HG03064 (cell line): Measurements from ENCODE around the gene KLHL29.

ENCODE experiments used
- ATAC-seq: cut with Tn5 transposase; IDR thresholded peaks from one replicate; pipeline ENCODE4 v1.9.1; 2021; ENCODE audit warnings: low read depth; ENCODE audit not compliant: unreplicated experiment

KLHL29 gene

DNA sequence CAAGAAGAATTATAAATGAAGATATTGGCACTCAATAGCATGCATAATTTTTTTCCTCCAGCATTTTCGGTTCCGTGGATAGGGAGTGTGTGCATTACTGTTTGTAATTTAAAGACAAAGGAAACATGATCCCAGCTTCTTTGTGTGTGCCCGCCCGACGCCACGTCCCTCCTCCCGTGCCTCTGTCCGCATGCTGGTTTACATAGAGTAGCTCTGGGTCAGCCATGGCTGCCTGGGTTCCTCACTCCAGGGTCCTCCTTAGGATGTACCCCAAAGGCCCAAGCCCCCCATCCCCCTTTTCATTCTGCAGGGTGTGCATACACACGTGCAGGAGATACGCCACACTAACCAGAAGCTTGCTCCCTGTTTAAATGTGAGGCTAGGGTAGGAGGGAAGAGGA, 214.7 kb downstream of the KLHL29 start:
- ATAC-seq: no peak

DNA sequence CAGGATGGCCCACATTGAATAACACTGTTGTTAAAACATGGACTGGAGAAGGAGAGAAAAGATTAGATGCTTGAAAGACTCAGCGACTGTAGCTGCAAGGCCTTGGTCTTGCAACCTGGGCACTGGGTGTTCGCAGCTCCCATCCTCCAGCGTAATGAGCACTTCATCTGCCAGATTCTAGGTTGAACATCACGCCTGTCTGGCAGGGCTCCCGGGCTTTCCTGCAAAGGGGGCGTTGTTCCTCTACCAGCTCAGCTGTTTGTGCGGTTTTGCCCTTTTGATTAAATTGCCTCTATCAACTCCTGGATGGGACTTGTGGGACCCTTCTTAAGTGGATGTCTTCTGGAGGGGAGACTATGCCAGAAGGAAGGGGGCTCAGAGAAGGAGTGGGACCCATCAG, 215.4 kb downstream of the KLHL29 start:
- no peak for ATAC-seq

DNA sequence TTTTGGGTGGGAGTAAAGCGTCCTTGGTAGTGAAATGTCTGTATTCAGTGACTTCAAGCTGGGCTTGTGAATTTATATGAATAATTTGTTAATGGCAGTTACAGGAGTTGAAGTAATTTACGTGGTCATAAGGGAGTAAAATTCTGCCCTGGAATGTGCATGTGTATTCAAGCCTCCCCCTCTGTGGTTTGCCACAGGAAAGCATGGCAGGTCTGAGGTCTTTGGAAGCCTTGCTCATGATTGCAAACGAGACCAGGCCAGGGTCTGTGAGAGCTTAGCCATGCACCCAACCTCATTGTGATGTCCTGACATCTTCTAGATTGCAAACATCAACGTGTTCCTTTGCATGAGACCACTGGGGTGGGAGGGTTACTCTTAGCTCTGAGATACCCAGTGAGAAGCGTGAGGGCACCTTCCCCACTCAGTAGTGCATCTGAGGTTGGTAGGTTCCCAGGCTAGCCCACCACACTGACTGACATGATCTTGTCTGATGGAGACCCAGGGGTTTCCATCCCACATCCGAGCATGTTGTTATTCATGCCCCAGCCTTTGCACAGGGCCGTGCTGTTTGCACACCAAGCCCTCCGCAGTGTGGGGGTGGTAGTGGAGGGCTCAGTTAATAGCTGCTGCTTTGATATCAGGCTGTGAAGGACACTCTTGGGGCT, 216.5 kb downstream of the KLHL29 start:
- ATAC-seq: no peak

DNA sequence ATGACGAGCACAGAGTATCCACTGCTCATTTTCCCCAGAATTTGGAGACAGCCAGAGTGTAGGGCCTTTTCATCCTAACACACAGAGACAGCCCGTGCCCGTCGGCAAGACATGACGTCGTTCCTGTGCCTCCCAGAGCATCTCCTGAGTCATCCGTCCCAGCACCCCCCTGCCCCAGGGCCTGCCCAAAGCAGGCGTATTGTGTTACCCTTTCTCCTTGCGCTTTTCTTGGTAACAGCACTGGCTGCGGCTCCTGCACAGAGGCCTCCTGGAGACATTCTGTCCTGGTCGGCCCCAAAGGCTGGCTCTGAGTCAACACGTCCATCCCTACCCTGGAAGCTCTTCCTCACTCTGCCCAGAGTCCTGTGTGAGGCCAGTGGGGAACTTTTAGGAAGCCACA, 217.1 kb downstream of the KLHL29 start:
- no peak for ATAC-seq

DNA sequence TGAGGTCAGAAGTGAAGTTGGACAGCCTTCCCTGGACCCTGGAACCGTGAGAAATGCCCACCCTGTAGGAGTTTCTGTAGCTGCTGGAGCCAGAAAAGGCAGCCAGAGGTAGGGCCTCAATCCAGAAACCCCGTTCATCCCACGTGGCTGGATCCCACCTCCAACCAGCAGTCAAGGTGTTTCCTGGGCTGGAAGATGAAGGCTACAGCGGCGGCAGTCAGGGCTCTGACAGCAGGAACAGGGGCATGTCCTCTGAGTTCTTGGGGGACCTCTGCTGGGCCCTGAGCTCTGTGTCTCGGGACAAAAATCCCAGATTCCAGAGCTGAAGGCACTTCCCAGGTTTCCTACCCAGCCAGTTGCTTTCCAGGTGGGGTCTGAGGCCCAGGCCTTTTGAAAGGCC, 218.2 kb downstream of the KLHL29 start:
- no peak for ATAC-seq

DNA sequence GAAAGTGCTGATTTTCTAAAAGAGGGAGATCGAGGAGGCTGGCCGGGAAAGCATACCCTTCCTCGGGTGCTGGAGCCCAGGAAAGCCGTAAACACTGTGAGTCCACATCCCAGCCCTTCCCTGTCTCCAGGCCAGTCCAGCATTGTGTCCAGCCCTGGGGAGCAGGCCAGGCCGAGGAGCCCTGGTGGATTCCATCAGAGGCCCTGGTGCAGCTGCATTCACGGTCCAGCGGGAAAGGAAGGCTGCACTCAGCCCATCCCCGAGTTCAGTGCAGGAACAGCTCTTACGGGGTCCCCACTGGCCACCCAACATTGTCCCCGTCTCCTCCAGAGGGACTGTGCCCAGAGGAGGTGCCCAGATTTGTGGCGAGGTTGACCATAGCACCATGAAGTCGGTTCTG, 218.6 kb downstream of the KLHL29 start:
- ATAC-seq: no peak

DNA sequence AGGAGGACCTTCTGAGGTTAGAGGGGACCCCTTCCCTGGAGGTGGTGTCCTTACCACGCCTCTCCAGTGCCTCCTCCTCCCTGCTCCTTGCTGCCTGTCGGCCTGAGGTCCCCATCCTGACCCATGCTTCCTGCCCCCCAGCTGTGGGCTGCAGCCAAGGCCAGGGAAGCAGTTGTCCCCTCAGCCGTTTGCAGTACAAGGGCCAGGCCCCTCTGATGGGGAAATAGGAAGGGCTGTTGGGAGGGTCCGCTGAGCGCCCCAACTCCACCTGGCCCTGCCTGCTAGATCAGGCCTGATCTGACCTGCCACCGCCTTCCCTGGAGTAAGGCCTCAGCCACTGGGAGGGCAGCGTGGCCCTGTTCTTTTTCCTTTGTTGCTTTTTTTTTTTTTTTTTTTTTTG, 219.8 kb downstream of the KLHL29 start:
- no peak for ATAC-seq

DNA sequence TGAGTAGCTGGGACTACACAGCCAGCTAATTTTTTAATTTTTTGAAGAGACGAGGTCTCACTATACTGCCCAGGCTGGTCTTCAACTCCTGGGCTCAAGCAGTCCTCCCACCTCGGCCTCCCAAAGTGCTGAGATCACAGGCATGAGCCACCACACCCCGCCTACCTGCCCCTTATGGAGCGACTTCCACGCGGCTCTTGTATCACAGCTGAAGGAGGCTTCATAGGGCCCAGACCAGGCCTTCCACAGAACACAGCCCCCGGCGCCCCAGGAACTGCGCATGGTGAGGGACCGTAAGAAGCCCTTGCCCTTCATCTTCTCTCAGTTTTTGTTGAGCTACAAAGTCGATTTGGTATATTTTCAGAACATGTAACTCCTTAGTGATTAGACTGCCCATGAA, 220.3 kb downstream of the KLHL29 start:
- ATAC-seq: no peak

DNA sequence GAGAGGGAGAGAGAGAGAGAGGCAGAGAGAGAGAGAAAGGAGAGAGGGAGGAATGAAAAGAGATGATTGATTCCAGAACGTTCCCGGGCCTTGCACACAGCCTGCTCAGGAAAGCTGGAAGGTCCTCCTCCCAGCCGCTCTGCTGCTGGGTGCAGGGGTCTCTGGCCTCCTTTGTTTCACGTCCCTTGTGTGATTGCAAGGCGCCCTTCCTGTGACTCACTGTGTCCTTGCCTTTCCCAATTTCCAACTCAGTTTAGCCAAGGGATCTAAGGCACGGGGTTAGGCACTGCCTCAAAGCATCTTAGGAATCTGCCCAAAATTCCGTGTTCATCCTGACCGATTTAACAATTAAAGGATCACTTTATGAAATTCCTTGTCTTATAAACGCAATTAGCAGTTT, 221.2 kb downstream of the KLHL29 start:
- no peak for ATAC-seq

DNA sequence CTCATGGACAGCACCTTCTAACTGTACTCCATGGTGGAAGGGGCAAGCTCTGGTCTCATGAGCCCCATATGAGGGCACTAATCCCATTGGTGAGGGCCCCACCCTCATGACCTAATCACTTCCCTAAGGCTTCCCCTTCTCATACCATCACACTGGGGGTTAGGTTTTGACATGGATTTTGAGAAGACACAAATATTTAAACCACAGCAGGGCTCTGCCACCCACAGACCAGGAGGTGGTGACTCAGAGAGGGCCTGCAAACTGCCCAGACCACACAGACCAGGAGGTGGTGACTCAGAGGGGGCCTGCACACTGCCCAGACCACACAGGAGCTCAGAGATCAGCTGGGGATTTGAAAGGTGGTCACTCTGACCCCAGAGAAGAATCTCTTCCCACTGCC, 222.0 kb downstream of the KLHL29 start:
- ATAC-seq: no peak

DNA sequence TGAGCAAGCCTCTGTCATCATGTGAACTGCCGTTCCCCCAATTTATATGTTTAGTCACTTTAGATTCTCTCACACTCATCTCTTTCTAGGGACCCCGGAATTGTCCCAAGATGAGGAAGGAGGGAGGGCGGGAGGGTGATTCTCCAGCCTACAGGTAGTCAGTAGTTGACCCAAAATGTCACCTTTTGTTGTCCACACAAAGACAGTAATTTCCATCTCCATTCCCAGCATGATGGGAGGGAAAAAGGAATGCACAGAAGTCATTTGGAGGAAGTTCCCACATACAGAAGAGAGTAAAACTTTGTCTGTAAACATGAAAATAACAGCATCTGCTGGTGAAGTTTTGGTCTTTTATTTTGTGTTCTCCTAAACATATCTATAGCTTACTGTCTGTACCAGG, 222.9 kb downstream of the KLHL29 start:
- ATAC-seq: no peak

DNA sequence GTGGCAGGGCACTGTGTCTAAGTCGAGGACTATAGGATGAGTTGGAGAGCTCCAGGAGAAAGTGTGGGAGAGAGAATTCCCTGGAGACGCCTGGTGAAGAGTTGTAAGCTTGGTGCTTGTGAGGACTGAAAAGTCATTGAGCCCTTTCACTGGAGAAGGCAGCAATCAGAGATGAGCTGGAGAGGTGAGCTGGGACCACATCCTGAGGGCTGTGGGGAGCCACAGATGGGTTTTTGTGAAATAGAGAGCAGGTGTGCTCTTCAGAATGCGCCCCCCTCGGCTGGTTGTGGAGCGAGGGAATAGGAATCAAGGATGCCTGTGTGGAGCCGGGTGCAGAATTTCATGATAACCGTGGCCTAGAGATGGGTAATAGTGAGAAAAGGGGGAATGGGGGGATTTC, 224.3 kb downstream of the KLHL29 start:
- no peak for ATAC-seq

DNA sequence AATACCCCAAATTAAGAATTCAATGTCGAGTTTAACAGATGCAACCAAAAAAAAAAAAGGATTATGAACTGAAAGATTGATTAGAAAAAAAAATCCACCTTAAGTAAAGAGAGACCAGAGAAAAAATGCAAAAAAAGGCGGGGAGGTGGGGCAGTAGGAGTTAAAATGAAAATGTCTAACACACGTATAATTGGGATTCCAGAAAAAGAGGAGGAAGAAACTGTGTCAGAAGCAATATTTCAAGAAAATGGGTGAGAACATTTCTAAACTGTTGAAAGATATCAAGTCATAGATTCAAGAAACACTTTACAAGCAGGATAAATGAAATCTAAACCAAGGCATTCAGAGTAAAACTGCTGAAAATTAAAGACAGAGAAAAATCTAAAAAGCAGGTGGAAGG, 226.9 kb downstream of the KLHL29 start:
- no peak for ATAC-seq

DNA sequence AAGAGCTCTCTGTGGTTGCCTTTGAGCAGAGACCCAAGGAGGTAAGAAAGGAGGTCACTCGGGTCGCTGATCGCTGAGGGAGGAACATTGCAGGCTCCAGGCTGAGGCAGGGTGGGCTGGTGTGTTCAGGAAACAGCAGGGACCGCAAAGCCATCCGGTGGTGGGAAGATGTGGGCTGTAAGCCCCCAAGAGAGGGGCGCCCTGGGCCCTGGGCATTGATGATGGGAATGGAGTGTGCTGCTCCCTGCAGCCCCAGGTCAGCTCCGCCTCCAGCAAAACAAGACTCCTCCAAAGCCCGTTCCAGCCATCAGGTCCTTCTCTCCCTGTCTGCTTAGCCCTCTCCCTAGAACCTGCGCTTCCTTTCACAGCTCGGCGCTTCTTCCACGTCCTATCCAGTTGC, 229.7 kb downstream of the KLHL29 start:
- ATAC-seq: no peak

DNA sequence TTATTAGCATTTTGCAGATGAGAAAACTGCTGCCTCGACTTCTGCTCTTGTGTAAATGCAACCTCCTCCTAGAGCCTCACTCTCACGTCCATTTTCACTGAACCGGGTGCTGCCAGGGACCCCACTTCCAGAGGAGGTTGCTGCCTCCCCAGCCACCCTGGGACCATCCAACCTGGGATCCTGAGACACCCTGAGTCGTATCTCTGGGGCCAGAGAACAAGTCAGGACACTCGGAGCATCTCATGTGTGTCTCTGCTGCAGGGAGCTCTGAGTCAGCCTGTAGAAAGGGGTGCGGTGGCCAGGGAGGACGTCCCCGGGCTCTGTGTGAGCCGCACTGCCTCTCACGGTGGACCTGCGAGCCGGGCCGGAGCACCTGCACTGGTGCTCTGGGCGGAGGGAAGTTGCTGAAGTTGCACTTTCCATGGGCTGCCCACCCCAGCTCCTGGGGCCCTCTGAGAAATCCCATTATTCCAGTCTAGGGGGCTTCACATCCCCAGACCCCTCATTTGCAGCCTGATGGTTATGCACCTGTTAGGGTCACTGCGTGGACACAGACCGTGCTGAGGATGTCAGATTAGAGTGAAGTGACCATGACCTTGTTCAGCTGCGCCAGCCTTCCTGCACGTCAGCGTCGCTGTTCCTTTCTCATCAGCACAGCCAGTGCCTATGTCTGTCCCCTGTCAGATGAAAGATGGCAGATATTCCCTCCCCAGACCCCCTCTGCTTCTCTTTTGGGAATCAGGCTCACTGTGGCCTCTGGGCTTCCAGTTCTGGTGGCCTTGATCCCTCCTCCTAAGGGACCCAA, 230.4 kb downstream of the KLHL29 start:
- no peak for ATAC-seq

DNA sequence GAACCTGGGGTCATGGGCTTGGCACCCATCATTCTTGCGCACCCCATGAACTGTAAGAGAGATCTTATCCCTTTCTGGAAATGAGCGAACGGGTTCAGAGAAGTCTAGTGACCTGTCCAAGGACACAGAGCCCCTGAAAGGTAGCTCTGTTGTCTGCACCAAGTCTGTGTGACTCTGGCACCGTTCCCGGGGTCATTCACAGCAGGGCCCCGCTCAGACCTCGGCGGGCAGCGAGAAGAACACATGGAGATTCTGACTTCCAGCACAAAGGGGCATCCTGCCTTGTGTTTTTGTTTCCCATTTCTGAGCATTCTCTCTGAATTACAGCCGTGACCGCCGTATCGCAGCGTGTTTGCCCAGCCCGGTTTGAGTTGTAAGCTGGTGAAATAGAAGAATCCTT, 231.7 kb downstream of the KLHL29 start:
- ATAC-seq: no peak

DNA sequence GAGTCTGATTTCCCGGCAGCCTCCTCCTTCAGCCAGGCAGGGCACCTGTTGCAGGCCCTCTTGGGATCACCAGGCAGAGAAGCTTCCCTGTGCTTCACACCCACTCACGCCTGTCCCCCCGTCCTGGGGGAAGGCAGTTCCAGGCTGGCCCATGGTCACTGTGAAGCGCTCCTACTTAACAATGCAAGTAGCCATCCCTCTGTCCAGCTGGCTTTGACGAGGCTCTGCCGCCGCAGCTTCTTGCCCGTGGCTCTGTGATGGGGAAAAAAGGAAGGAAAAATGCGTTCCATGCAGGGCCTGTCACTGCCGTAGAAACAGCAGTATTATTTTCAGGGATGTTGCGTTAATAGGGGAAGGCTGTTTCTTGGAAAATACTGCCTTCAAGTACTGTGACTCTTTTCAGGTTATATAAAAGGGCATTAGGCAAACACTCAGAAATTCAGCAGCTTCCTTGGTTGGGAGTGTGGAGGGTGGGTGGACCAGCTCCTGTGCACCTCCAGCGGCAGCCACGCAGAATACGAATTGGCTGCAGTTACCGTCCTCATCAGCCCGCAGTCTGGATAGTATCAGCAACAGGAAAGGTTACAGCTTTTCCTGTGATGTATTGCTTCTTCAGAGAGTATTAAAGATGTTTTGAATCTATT, 232.3 kb downstream of the KLHL29 start:
- no peak for ATAC-seq

DNA sequence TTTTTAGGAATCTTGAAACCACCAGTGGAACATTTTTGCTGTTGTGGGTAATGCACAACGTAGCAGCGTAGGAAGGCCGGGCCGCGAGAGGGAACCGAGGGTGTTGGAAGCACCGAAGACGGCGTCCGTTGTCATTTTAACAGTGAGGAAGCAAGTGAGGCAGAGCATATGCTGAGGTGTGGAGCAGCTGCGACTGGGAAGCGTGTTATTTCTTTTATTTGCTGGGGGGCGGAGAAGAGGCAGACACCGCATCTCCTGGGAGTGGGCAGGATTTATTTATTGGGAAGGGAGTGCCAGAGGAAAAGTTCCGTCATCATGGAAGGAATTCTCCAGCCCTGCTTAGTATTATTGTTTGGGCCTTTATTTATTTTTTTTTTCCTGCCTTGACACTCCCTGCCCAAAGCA, 232.8 kb downstream of the KLHL29 start:
- no peak for ATAC-seq

DNA sequence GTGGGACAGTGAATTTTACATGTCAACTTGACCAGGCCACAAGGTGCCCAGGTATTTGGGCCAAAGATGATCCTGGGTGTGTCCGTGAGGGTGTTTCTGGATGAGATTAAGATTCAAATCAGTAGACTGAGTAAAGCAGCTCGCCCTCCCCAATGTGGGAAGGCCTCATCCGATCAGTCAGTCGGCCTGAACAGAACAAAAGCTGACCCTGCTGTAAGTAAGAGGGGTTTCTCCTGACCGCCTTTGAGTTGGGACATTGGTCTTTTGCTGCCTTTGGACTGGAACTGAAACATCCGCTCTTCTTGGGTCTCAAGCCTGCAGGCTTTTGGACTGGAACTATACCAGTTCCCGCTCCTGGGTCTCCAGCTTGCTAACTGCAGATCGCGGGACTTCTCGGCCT, 233.3 kb downstream of the KLHL29 start:
- ATAC-seq: no peak

DNA sequence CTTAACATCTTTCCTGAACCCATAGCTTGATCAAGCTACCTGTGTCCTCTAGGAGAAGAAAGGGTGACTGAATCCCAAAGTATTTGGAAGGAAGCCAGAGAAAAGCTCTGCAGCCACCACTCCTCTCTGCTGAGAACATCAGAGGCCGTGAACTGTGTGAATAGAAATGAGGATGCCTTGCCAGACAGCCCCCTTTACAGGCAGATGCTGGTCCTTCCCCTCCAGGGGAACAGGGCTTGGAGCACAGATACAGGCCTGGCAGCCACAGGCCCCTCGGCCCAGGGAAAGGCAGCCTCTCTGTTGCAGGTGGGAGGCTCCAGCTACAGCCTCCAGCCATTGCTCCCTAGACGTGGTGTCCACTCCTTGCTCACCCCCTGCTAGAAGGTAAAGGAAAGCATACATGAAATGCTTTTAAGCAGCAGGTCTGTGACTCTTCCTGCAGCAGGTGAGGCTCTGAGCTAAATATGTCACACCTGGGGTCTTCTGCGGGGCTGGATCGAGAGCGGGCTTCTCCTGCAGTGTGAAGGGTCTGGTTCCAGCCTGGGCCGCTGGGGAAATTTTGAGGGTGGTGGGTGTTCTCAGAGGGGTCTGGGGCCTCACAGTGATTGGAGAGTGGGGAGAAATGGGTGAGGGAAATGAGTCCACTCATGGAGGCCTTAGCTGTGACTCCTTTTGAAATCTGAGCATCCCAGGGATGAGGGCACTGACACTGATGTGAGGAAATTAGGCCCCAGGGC, 234.0 kb downstream of the KLHL29 start:
- no peak for ATAC-seq

DNA sequence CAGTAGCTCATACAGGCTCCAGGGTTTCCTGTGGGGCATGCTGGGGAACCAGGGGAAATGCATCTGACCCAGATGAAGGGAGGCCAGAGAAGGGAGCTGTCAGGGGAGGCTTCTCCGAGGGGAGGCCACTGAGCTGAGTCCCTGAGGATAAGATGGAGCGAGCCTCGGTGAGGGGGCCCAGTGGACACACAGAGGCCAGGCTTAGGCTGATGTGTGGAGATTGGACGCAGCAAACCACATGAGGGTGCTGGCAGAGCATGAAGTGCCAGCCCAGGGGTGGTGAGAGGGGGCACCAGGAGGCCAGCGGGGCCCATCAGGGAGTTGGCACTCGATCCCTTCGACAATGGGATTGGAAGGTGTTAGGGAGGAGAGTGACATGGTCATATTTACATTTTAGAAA, 235.0 kb downstream of the KLHL29 start:
- no peak for ATAC-seq
